GM19397 (cell line): ENCODE results near the gene PPM1M.

Experiments
- ATAC-seq: cut with Tn5 transposase; IDR thresholded peaks from one replicate; pipeline ENCODE4 v1.9.1; 2021; ENCODE audit warnings: mild to moderate bottlenecking, moderate library complexity; ENCODE audit not compliant: unreplicated experiment

Gene PPM1M

DNA sequence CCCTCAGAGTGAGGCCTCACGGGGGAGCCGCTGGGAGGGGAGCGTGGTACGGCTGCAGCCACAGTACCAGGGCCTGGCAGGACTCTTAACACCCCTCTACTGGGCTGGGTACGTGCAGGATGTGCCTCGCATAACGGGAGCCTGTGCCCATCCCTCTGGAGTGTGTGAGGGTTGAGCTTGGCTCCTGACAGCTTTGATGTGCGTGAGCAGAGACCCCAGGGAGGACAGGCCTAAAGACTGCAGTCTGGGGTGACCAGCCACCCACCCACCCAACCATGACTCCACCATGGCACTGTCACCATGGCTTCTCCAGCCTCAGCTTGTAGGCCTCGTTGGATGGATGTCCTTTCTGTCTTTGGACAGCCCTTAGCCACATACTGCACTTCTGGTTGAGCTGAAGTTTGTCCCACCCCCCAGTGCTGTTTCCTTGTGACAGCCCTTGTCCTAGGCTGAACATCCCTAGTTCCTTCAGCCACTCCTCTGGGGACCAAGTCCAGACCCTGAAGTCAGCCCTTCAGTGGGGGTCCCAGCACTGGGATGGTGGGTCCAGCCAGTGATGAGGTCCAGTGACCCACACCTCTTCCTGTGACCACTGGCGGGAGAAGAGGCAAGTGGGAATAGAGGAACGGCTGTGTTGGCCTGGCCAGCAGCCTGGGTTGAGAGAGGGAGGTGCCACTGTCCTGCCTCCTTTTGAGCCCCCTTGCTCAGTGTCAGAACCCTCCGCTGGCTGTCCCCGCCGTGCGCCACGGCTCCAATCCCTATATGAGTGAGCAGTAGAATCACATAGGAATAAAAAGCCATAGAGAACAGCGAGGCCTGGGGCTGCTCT is 48.1 kb downstream of the PPM1M start:
- ATAC-seq = no peak

- ATAC-seq = no peak
Observed at GRCh38 chr3:52294320-52295150, 49.0 kb downstream of the PPM1M start.

GRCh38 chr3:52295671-52296208 is 50.2 kb downstream of the PPM1M start:
- no peak for ATAC-seq

- ATAC-seq = no peak
Observed at GRCh38 chr3:52297242-52298148, 51.9 kb downstream of the PPM1M start.

- ATAC-seq = no peak
Observed at GRCh38 chr3:52298149-52299098, 52.9 kb downstream of the PPM1M start.

DNA sequence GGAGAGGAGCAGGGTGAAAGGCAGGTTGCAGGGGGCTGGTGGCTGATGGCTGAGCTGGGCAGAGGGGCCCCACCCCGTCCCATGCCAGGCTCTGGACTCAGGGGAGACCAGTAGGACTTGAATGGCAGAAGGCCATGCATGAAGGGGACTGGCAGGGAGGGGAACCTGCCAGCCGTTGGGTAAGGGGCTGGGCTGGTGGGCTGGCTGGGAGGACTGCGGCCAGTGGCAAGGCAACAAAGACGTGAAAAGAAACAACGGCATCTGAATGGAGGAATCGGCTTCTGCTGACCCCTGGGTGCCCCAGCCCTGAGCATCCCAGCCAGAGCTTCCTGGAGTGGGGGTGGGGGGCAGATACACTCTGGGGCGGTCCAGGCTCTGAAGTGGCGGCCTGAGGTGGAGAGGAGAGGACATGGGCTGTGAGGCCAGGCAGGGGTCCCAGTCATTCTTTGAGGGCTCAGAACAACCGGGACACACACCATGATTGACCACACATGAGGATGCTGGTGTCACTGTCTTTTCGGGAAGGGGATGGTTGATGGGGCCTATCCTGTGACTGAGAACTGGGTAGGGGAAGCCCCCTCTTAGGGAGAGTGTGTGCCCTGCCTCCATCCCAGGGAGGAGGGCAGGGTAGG is 53.8 kb downstream of the PPM1M start:
- ATAC-seq = no peak
